ENCODE results near the gene LRRK1.
A peak's percentile ranks its signal among the peaks of the same experiment; 100 is the strongest.

Gene LRRK1

GRCh38 chr15:100891307-100892012, 27.7 kb upstream of the LRRK1 start:
- no peak for DNase-seq

- DNase-seq: no peak
Measured at GRCh38 chr15:100892013-100892355, 27.2 kb upstream of the LRRK1 start.

- no peak for DNase-seq
Measured at GRCh38 chr15:100893261-100893963, 25.7 kb upstream of the LRRK1 start.

GRCh38 chr15:100893964-100894295, 25.2 kb upstream of the LRRK1 start:
- no peak for DNase-seq

GRCh38 chr15:100895721-100896120, 23.4 kb upstream of the LRRK1 start:
- DNase-seq: no peak

- no peak for DNase-seq
Measured at GRCh38 chr15:100897221-100898151, 21.7 kb upstream of the LRRK1 start.

- no peak for DNase-seq
Measured at GRCh38 chr15:100898152-100898490, 21.0 kb upstream of the LRRK1 start.

GRCh38 chr15:100898661-100899462, 20.3 kb upstream of the LRRK1 start:
- DNase-seq: no peak

GRCh38 chr15:100899601-100900000, 19.6 kb upstream of the LRRK1 start:
- no peak for DNase-seq

- DNase-seq: no peak
Measured at GRCh38 chr15:100900136-100900794, 18.9 kb upstream of the LRRK1 start.

- DNase-seq: no peak
Measured at GRCh38 chr15:100900795-100901169, 18.4 kb upstream of the LRRK1 start.

GRCh38 chr15:100901296-100901695, 17.9 kb upstream of the LRRK1 start:
- peak in 1 of 2 donors; percentile 53 for DNase-seq

- no peak for DNase-seq
Measured at GRCh38 chr15:100901702-100902435, 17.3 kb upstream of the LRRK1 start.

GRCh38 chr15:100902436-100903167, 16.6 kb upstream of the LRRK1 start:
- DNase-seq: peak; percentile 34 to 47

- no peak for DNase-seq
Measured at GRCh38 chr15:100903168-100903554, 16.0 kb upstream of the LRRK1 start.

- DNase-seq: no peak
Measured at GRCh38 chr15:100905850-100906249, 13.3 kb upstream of the LRRK1 start.

- DNase-seq: no peak
Measured at GRCh38 chr15:100908466-100908865, 10.7 kb upstream of the LRRK1 start.

- DNase-seq: no peak
Measured at GRCh38 chr15:100909565-100909964, 9.6 kb upstream of the LRRK1 start.

- DNase-seq: no peak
Measured at GRCh38 chr15:100909989-100910955, 8.9 kb upstream of the LRRK1 start.

GRCh38 chr15:100911086-100911485, 8.1 kb upstream of the LRRK1 start:
- DNase-seq: peak in 1 of 2 donors; percentile 29
